ENCODE results near the gene ANKAR.
"Not testable (repeated sequence)": the region's sequence is repeated elsewhere in the genome, so short reads cannot be mapped to it uniquely, and the experiment has no call there.

ANKAR gene

DNA sequence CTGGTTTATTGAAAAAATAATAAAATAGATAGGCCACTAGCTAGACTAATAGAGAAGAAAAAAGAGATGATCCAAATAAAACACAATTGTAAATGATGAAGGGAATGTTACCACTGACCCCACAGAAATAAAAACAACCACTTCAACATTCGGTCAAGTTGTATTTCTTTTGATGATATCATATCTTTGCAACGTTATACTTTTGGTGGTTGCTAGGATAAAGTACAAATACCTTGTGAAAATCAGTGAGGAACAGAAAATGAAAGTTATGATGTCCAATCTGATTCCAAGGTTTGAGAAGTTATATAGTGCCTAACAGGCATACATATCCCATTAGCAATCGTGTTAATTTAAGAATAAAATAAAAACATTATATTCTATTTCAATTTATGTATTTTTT lies 19.8 kb upstream of the ANKAR start:
- in situ Hi-C loops (cut with MboI; ENCODE audit: low pct_unique_long_range_greater_than_20kb, low sequenced_read_pairs), result no loop called here

DNA sequence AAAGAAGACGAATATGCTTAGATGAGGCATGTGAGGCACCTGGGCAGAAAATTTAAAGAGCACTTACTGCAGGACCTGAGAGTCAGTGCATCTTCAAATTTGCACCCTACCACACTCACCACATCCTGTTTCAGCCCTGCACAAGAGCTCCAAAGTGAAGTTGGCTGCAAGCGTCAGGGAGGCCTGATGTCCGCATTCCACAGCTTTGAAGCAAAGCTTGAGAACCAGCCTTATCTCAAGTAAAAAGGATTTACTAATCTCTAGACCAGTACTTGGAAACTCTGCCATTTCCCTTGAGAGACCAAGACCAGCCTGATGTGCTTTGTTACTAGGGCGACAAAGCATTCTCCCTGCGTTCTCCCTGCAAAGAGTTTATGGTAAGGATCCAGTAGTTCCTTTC lies 16.6 kb upstream of the ANKAR start:
- in situ Hi-C loops (cut with MboI; ENCODE audit: low pct_unique_long_range_greater_than_20kb, low sequenced_read_pairs), result no loop called here
- peak; percentile 18 for DNase-seq

More for the DNA sequence above, 19.8 kb upstream of the ANKAR start:
- DNase-seq, result no peak

DNA sequence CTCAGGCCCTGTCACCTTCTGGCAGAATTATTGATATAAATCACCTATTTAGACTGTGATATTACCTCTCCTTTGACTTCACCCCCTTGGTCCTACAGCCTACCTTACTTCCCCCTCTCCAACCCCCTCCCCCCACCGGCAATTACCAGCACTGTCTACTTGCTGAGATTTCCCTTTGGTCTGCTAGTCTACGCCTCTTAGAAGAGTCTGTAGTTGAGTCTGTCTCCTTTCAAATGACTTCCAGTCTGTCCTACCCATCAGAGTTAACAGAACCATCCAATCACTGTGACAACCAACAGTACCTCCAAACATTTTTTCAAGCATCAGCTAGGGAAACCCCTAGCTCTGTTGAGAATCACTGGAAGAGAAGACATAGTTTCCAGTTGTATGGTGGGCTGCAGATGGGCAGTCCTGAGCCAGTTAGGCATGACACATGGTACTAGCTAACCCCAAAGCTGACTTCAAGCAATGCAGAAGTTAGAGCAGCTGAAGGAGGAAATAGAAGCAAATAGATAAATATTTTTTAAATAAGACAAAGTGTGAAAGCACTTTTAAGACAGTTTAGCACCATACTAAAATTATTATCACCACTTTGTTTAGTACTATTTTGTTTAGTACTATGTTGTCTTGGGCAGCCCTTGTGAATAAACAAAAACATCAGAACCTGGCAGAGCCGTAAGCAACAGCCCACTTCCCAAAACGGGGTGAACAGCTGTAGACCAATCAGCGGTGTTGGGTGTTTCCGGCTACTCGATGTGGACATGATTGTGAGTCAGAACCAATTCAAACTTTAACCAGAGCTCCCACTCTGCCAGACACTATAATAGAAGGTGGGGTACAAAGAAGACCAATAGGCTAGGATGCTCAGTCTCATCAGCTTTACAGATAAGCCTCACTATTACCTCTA lies 15.9 kb upstream of the ANKAR start:
- DNase-seq, result no peak
- in situ Hi-C loops (cut with MboI; ENCODE audit: low pct_unique_long_range_greater_than_20kb, low sequenced_read_pairs), result no loop called here

DNA sequence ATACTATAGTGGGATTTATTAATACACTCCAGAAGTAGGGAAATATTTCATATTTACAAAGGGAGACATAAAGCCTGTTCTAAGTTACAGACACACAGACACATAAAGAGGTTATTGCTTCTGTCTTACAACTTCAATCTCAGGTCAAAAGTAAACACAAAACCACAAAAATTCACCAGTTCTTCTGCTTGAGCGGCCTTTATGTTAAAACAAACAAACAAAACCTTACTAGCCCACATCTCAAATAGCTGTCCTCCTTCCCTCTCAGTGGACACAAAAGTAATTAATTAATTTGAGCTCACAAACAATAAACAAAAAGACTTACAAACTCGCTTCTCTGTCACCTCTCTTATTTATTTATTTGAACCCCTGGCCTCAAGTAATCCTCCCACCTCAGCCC lies 14.7 kb upstream of the ANKAR start:
- DNase-seq, result no peak
- in situ Hi-C loops (cut with MboI; ENCODE audit: low pct_unique_long_range_greater_than_20kb, low sequenced_read_pairs), result no loop called here

DNA sequence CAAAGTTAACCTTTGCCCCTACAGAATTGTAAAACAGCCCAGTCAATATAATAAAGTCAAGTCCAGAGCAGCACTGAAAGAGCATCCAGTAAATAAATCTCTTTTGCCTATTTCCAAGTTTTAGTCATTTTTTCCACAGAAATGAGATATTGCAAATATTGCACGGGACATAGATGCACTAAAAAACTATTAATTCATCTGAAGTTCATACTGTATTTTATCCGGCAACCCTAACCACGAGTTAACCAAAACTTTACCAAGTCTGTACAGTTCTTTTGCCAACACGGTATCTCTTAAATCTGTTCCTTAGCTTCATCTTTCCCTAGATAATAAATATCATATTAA lies 13.7 kb upstream of the ANKAR start:
- in situ Hi-C loops (cut with MboI; ENCODE audit: low pct_unique_long_range_greater_than_20kb, low sequenced_read_pairs), result no loop called here
- no peak for DNase-seq

DNA sequence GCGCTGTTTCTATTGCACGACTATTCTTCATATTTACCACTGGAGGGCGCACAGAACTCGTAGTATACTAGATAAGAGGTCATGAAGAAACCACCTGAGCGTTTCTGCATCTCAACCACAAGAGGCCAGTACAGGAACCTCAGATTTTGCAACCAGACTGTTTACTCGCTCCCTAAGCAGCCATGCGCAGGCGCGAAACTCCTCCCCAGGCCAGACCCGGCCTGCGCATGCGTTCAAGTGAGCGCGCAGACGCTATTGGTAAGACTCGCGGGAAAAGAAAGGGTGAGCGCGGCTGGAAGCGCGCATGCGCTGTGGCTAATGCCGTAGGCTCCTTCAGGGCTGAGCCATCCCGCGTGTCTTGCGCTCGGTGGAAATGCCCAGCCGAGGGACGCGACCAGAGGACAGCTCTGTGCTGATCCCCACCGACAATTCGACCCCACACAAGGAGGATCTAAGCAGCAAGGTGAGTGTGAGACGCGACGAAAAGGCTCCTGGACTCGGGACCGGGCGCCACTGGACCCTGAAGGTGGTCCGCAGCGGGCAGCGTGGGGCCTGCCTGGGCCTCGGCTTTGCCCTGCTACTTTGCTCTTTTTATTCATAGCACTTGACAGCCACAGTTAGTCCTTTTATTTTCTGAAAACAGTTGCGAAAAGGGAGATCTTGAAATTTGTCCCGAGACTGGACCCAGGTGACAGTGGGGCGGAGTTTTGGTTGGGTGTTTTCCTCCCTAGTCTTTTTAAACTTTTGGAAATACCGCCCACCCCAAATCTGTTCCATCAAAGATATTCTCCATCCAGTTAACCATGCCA lies 13.1 kb upstream of the ANKAR start, which contains the start of gene ASNSD1:
Gene ASNSD1 (plus strand): TSS at position 312 of the 809 bp plus-strand sequence. CDS start 4,674 bp downstream, outside the sequence.
- DNase-seq, result peak; percentile 98
- in situ Hi-C loops (cut with MboI; ENCODE audit: low pct_unique_long_range_greater_than_20kb, low sequenced_read_pairs), result no loop called here

DNA sequence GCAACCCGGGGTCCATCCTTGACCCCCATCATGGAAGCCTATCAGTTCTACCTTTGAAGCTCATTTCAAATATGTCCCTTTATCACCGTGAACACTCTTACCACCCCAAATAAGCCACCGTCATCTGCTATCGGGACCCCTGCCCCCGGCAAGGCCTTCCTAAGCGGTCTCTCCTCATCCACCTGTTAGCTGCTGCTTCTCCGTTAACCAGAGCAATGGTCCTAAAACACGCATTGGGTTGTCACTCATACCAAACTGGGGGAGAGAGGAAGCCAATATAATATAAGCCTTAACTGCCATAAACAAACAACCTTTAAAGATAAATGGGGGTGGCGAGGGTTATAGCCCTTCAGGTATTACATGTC lies 12.5 kb upstream of the ANKAR start:
- in situ Hi-C loops (cut with MboI; ENCODE audit: low pct_unique_long_range_greater_than_20kb, low sequenced_read_pairs), result no loop called here
- DNase-seq, result peak; percentile 11

DNA sequence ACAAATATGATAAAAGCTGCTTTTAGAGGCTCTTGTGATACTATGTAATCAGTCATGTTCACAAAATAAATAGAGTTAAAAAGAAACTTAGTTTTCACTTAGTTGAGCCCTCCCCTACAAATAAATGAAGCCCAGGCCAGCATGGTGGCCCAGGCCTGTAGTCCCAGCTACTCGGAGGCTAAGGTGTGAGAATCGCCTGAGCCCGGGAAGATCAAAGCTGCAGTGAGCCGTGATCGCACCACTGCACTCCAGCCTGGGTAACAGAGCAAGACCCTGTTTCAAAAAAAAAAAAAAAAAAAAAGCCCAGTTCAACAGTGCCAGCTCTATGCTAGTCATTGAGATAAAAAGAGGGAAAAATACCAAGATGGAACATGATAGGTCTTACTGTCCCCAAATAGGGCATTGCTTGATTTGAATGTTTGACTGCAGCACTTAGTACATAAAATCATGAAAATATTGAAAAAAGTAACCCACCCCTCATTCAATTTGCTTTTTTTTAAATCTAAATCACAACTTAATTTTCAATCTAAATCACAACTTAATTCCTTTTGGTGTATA lies 11.7 kb upstream of the ANKAR start:
- DNase-seq, result no peak
- in situ Hi-C loops (cut with MboI; ENCODE audit: low pct_unique_long_range_greater_than_20kb, low sequenced_read_pairs), result no loop called here

DNA sequence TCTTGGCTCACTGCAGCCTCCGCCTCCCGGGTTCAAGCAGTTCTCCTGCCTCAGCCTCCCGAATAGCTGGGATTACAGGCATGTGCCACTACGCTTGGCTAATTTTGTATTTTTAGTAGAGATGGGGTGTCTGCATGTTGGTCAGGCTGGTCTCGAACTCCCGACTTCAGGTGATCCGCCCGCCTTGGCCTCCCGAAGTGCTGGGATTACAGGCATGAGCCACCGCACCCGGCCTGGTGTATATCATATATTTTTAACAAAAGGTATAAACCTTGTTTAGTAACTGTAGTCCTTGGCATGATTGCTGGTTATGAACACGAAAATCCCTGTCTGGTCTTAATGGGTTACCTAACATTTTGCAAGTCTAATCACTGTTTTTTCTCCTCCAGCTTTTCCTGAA lies 11.2 kb upstream of the ANKAR start:
- in situ Hi-C loops (cut with MboI; ENCODE audit: low pct_unique_long_range_greater_than_20kb, low sequenced_read_pairs); DNase-seq: not testable (repeated sequence)

DNA sequence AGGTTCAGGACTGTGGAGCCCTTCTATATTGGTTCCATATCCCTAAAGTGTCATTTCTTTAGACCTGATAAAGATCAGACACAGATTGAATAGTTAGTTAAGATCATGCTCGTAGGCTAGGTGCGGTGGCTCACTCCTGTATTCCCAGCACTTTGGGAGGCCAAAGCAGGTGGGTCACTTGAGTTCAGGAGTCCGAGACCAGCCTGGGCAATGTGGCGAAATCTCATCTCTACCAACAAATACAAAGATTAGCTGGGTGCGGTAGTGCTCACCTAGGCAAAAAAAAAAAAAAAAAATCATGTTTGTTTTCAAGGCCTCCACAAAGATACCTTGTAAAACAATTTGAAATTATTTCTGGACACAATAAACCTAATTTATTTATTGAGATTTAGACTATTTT lies 4.6 kb upstream of the ANKAR start:
- in situ Hi-C loops (cut with MboI; ENCODE audit: low pct_unique_long_range_greater_than_20kb, low sequenced_read_pairs), result no loop called here
- no peak for DNase-seq

DNA sequence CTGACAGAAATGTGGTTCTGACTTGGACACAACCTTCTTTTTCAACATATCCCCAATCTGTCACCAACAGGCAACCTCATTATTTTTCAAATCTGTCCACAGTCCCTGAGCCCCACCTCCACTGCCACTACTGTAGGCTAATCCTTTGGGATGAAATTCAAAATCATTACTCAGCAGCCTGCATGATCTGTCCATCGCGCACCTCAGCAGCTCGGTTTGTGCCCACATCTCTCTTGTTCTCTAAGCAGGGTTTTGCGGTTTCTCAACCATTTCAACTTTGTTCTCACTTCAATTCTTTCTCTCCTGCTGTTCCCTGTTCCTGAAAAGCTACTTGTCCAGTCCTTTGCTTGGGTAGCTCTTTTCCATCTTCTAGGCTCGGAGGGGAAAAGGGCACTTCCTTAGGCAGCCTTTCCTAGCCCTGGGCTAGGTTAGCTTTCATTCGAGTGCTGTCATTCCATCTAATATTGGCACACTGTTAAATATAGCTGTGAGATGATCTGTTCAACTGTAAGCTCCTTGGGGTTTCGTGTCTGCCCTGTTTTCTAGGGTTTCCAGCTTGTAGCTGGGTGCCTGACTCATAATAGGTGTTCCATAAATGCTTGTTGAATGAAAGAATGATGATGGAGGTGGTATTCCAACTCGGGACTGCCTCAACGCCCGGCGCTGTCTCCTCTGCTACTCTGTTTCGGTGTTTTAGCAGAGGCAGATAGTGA lies 653 bp upstream of the ANKAR start:
- in situ Hi-C loops (cut with MboI; ENCODE audit: low pct_unique_long_range_greater_than_20kb, low sequenced_read_pairs), result no loop called here

DNA sequence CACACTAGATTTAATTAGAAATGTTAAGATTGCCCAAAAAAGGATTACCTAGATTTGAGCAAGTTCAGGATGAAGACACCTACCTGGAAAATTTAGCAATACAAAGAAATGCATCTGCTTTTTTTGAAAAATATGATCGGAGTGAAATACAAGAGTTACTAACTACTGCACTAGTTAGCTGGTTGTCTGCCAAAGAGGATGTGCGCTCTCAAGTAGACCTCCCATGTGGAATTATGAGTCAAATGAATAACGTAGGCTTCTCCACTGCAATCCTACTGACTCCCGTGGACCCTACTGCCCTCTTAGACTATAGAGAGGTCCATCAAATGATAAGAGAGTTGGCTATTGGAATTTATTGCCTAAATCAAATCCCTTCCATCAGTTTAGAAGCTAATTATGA lies 2.0 kb downstream of the ANKAR start:
- in situ Hi-C loops (cut with MboI; ENCODE audit: low pct_unique_long_range_greater_than_20kb, low sequenced_read_pairs), result no loop called here
- no peak for DNase-seq

More for the DNA sequence above, 653 bp upstream of the ANKAR start:
- DNase-seq, result no peak

DNA sequence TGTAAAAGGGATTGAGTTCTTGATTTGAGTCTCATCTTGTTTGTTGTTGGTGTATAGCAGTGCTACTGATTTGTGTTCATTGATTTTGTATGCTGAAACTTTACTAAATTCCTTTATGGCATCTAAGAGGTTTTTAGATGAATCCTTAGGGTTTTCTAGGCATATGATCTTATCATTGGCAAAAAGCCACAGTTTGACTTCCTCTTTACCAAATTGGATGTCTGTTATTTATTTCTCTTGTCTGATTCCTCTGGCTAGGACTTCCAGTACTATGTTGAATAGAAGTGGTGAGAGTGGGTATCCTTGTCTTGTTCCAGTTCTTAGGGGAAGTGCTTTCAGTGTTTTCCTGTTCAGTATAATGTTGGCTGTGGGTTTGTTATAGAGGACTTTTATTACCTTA lies 4.8 kb downstream of the ANKAR start:
- peak; percentile 64 for DNase-seq
- in situ Hi-C loops (cut with MboI; ENCODE audit: low pct_unique_long_range_greater_than_20kb, low sequenced_read_pairs), result no loop called here

DNA sequence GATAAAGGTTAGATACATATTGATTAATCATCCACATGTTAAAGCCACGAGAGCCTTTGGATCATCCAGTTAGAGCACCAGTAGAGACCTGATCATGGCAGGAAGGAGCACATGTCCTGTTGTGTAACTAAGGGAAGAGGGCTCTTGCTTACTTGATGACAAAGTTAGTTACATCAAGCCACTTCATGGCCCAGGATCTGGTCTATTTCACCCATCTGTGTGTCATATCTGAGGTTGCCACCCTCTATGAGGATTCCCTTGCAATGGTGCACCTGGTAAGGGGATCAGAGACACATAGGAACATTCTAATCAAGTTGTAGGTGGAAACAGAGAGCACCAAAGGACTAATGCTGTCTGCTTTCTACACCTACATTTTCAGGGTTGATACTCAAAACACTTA lies 6.7 kb downstream of the ANKAR start:
- in situ Hi-C loops (cut with MboI; ENCODE audit: low pct_unique_long_range_greater_than_20kb, low sequenced_read_pairs), result no loop called here
- DNase-seq, result no peak

DNA sequence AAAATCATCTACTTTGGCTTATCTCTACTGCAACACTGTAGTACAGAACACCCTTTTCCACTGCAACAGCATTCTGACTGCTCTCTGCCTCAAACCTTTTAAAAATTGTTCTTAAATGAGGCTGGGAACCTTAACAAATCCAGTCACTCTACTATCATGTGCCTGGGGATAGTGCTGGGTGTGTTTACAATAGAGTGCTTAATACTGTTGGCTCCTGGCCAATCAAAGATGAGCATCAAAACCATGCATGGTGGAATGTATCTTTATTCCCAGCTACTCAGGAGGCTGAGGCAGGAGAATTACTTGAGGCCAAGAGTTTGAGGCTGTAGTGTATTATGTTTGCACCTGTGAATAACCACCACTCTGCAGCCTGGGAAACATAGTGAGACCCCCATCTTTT lies 7.4 kb downstream of the ANKAR start:
- DNase-seq, result no peak
- in situ Hi-C loops (cut with MboI; ENCODE audit: low pct_unique_long_range_greater_than_20kb, low sequenced_read_pairs), result no loop called here

DNA sequence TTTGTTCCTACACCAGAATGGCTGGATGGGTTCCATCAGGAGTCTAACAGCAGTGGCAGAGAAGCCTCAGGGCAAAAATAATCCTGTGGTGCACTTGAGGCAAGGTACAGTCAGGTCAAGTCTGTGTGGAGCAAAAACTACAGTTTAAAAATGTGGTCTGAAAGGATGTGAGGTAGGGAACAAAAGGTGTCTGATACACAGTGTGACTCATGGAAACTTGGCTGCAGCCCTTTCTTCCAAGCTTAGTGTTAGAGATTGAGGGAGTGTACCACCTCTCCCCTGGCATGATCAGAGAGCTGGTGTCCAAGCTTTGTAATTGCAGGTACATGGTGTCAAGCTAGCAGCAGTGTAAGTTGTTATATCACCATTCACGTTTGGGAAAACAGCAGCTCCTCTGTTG lies 8.9 kb downstream of the ANKAR start:
- in situ Hi-C loops (cut with MboI; ENCODE audit: low pct_unique_long_range_greater_than_20kb, low sequenced_read_pairs), result no loop called here
- DNase-seq, result no peak

DNA sequence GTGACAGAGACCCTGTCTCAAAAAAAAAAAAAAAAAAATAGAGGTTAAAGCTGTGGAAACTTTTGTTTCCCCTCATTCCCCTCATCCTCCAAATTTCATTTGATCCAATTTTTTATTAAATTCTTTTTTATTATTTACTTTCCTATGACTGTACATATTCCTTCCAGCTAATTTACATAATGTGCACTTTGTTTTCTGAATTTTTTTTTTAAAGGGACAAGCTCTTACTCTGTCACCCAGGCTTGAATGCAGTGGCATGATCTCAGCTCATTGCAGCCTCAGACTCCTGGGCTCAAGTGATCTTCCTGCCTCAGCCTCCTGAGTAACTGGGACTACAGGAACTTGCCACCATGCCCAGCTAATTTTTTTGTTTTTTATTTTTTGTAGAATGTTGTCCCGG lies 10.3 kb downstream of the ANKAR start:
- in situ Hi-C loops (cut with MboI; ENCODE audit: low pct_unique_long_range_greater_than_20kb, low sequenced_read_pairs), result no loop called here
- no peak for DNase-seq

DNA sequence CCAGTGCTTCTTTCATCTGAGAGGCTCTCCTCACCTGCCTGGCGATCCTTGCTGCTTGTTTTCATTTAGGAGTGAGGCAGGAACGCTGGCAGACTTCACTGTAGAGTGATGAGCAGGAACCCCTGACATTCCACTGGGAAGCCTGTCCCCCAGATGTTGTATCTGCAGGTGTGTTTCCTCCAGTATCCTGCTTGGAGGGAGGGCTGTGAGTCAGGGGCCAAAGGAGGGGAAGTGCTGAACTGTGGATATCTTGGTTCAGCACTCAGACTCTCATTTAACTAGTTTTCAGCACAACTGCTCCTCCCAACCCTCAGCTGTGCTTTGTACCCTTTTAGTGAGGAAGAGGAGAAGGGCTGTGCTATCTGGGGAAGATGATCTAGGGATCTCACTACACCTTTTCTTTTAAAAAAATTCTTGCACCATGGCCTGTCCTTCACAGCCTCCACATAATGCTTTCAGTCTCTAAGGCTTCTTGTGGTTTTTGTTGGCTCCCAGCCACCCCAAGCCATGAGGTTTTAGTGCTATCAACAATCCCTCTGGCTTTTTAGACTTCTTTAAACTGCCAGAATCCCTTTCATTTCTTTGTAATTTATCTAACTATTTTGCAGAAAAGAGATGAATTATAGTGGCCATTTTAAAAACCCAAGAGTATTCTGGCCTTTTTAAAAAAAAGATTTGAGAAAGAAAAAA lies 11.2 kb downstream of the ANKAR start:
- in situ Hi-C loops (cut with MboI; ENCODE audit: low pct_unique_long_range_greater_than_20kb, low sequenced_read_pairs), result no loop called here
- DNase-seq, result peak; percentile 62

DNA sequence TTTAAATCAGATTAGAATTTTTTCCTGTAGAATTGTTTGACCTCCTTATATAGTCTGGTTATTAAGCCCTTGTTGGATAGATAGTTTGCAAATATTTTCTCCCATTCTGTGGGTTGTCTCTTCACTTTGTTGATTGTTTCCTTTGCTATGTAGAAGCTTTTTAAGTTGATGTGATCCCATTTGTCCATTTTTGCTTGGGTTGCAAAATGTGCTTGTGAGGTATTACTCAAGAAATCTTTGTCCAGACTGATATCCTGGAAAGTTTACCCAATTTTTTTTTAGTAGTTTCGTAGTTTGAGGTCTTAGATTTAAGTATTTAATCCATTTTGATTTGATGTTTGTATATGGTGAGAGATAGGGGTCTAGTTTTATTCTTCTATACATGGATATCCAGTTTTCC lies 13.3 kb downstream of the ANKAR start:
- in situ Hi-C loops (cut with MboI; ENCODE audit: low pct_unique_long_range_greater_than_20kb, low sequenced_read_pairs); DNase-seq: not testable (repeated sequence)
